Activated CD8-positive, alpha-beta memory T cell treated with anti-CD3 and anti-CD28 coated beads for 4 hours (primary cell): ENCODE data around the gene ZMIZ2.
A peak's percentile ranks its signal among the peaks of the same experiment; 100 is the strongest.
"Not testable (repeated sequence)": the region's sequence is repeated elsewhere in the genome, so short reads cannot be mapped to it uniquely, and the experiment has no call there.

ENCODE experiments used
- DNase-seq, 2 donors: peaks; one replicate each; pipeline ENCODE4 v3.0.0-alpha.2; 2020; ENCODE audit warnings: low read depth in 2 of 2

The ZMIZ2 gene

GRCh38 chr7:44748045-44748947, at the start of gene ZMIZ2:
Gene ZMIZ2 (plus strand): TSS chr7:44748847. CDS start chr7:44756250, 7,403 bp downstream.
- DNase-seq = peak; percentile 82 to 86

- not testable (repeated sequence) for DNase-seq
Observed at GRCh38 chr7:44699598-44699997, 49.0 kb upstream of the ZMIZ2 start.

- no peak for DNase-seq
Observed at GRCh38 chr7:44700322-44700721, 48.3 kb upstream of the ZMIZ2 start.

GRCh38 chr7:44703391-44703790, 45.3 kb upstream of the ZMIZ2 start:
- DNase-seq = not testable (repeated sequence)

GRCh38 chr7:44703921-44704320, 44.7 kb upstream of the ZMIZ2 start:
- DNase-seq = no peak

- DNase-seq = no peak
Observed at GRCh38 chr7:44705434-44705833, 43.2 kb upstream of the ZMIZ2 start.

- DNase-seq = no peak
Observed at GRCh38 chr7:44706788-44707557, 41.7 kb upstream of the ZMIZ2 start.

GRCh38 chr7:44707558-44708230, 41.0 kb upstream of the ZMIZ2 start:
- DNase-seq = no peak

GRCh38 chr7:44709011-44709915, 39.4 kb upstream of the ZMIZ2 start:
- no peak for DNase-seq

- no peak for DNase-seq
Observed at GRCh38 chr7:44709945-44710596, 38.6 kb upstream of the ZMIZ2 start.

GRCh38 chr7:44711528-44711927, 37.1 kb upstream of the ZMIZ2 start:
- no peak for DNase-seq

- DNase-seq = no peak
Observed at GRCh38 chr7:44712012-44712411, 36.6 kb upstream of the ZMIZ2 start.

- DNase-seq = no peak
Observed at GRCh38 chr7:44713141-44713540, 35.5 kb upstream of the ZMIZ2 start.

GRCh38 chr7:44713680-44714335, 34.8 kb upstream of the ZMIZ2 start:
- no peak for DNase-seq

- DNase-seq = no peak
Observed at GRCh38 chr7:44716205-44716604, 32.4 kb upstream of the ZMIZ2 start.

GRCh38 chr7:44720301-44720700, 28.3 kb upstream of the ZMIZ2 start:
- DNase-seq = no peak

GRCh38 chr7:44724276-44724675, 24.4 kb upstream of the ZMIZ2 start:
- no peak for DNase-seq

- not testable (repeated sequence) for DNase-seq
Observed at GRCh38 chr7:44726250-44726649, 22.4 kb upstream of the ZMIZ2 start.

GRCh38 chr7:44727158-44727936, 21.3 kb upstream of the ZMIZ2 start:
- DNase-seq = no peak
